B cell (primary cell): ENCODE data around the gene S100A3. TPM values are rescaled to one million over a fixed set of nuclear protein-coding genes. Genes with fewer than 3 reads are reported as not detected.

Experiments used
- ATAC-seq: fragments of 200-7000 bp; cut with Tn5 transposase; one replicate; pipeline ENCODE4 v1.10.0; 2021; ENCODE audit warnings: low read depth, mild to moderate bottlenecking, moderate number of reproducible peaks, moderate library complexity
- CTCF ChIA-PET: fragments of 350-600 bp; sonication (Branson Sonifier 250); formaldehyde crosslinking; loops from one replicate; lab custom pipeline; 2021; ENCODE audit warnings: antibody characterized with exemption, inconsistent platforms; lab: Charles Lee
- POLR2A ChIA-PET: fragments of 350-600 bp; sonication (Branson Sonifier 250); formaldehyde crosslinking; loops from one replicate; lab custom pipeline; 2021; ENCODE audit warnings: antibody characterized with exemption; lab: Charles Lee
- DNase-seq: peaks from one replicate; pipeline ENCODE4 v3.0.0; 2013
- H2AFZ ChIP-seq: 2 replicates; pipeline ENCODE4 v1.6.1; 2012; ENCODE audit warnings: mild to moderate bottlenecking, low read depth, low read length; ENCODE audit not compliant: insufficient read depth, poor library complexity, severe bottlenecking
- H3K27ac ChIP-seq, 2 donors: 1 replicate in 1 of 2; 2 replicates in 1 of 2; pipeline ENCODE4 v1.5.1; 2012 to 2013; ENCODE audit warnings: low read length in 2 of 2, mild to moderate bottlenecking in 2 of 2, moderate library complexity in 1 of 2
- H3K27me3 ChIP-seq, 4 experiments: fragments of 200-600 bp in 1 of 4; sonication (generic) in 1 of 4; replicated peaks in 1 of 4; 1 replicate in 2 of 4; 2 replicates in 2 of 4; pipeline versions ENCODE4 v1.6.1 to v1.7.0; 2013 to 2016; ENCODE audit warnings: low read length in 3 of 4, mild to moderate bottlenecking in 2 of 4, mixed read lengths in 1 of 4, moderate library complexity in 1 of 4; ENCODE audit not compliant: insufficient read depth in 4 of 4, control insufficient read depth in 3 of 4; ENCODE audit errors: control extremely low read depth in 1 of 4
- H3K36me3 ChIP-seq, 2 experiments: replicated peaks in 1 of 2; 1 replicate in 1 of 2; 2 replicates in 1 of 2; pipeline versions ENCODE4 v1.6.1 to v1.7.1; 2013; ENCODE audit warnings: low read length in 1 of 2; ENCODE audit not compliant: insufficient read depth in 2 of 2, control insufficient read depth in 1 of 2; ENCODE audit errors: control extremely low read depth in 1 of 2, extremely low read depth in 1 of 2
- H3K4me1 ChIP-seq, 2 donors: fragments of 200-600 bp in 1 of 2; sonication (generic) in 1 of 2; 1 replicate in 1 of 2; 2 replicates in 1 of 2; pipeline versions ENCODE4 v1.5.1 to v1.6.1; 2013 to 2017; ENCODE audit warnings: low read length in 2 of 2; ENCODE audit not compliant: control insufficient read depth in 2 of 2, insufficient read depth in 2 of 2
- H3K4me2 ChIP-seq: replicated peaks from 2 replicates; pipeline ENCODE3; 2012; ENCODE audit warnings: mild to moderate bottlenecking, low read depth, low read length; ENCODE audit not compliant: poor library complexity, severe bottlenecking
- H3K4me3 ChIP-seq, 5 experiments: fragments of 200-600 bp in 1 of 5; sonication (generic) in 1 of 5; 1 replicate in 3 of 5; 2 replicates in 2 of 5; pipeline versions ENCODE4 v1.5.1 to v1.7.0; 2011 to 2016; ENCODE audit warnings: low read length in 4 of 5, mild to moderate bottlenecking in 4 of 5, low read depth in 2 of 5, control low read depth in 1 of 5, moderate library complexity in 1 of 5; ENCODE audit not compliant: insufficient read depth in 1 of 5; ENCODE audit errors: control extremely low read depth in 1 of 5, extremely low read depth in 1 of 5
- H3K79me2 ChIP-seq: fragments of 200-600 bp; sonication (generic); one replicate; pipeline ENCODE4 v1.6.0; 2016; ENCODE audit warnings: low read length; ENCODE audit not compliant: control insufficient read depth, insufficient read depth
- H3K9ac ChIP-seq: fragments of 200-600 bp; sonication (generic); 2 replicates; pipeline ENCODE4 v1.6.1; 2017; ENCODE audit warnings: mild to moderate bottlenecking, low read length, moderate library complexity
- H3K9me3 ChIP-seq, 3 donors: one replicate each; pipeline versions ENCODE4 v1.6.1 to v1.7.1; 2013; ENCODE audit warnings: low read length in 2 of 3; ENCODE audit not compliant: control insufficient read depth in 2 of 3, insufficient read depth in 1 of 3; ENCODE audit errors: control extremely low read depth in 1 of 3
- H4K20me1 ChIP-seq: 2 replicates; pipeline ENCODE4 v1.6.0; 2012; ENCODE audit warnings: mild to moderate bottlenecking, low read length; ENCODE audit not compliant: insufficient read depth, control insufficient read depth, poor library complexity, severe bottlenecking
- H3K27ac Mint-ChIP-seq: one replicate; pipeline ENCODE4 v1.8.0; 2021; ENCODE audit warnings: mixed read lengths
- H3K27me3 Mint-ChIP-seq: one replicate; pipeline ENCODE4 v1.8.0; 2021; ENCODE audit warnings: mixed read lengths
- H3K4me1 Mint-ChIP-seq: one replicate; pipeline ENCODE4 v1.8.0; 2021; ENCODE audit warnings: mixed read lengths
- H3K4me3 Mint-ChIP-seq: one replicate; pipeline ENCODE4 v1.8.0; 2021; ENCODE audit warnings: mixed read lengths
- H3K9me3 Mint-ChIP-seq: one replicate; pipeline ENCODE4 v1.8.0; 2022; ENCODE audit warnings: mixed read lengths; ENCODE audit not compliant: insufficient read depth
- EZH2 ChIP-seq: IDR thresholded peaks from 2 replicates; pipeline ENCODE4 v1.6.1; 2012; ENCODE audit warnings: borderline replicate concordance, low read depth, mild to moderate bottlenecking, moderate library complexity, low read length; ENCODE audit not compliant: insufficient read depth, poor library complexity, severe bottlenecking
- WGBS: methylation state at CpG from one replicate; pipeline ENCODE4 v1.1.5; 2013; ENCODE audit warnings: missing lambda C conversion rate; ENCODE audit not compliant: insufficient coverage; 5-methylcytosine and 5-hydroxymethylcytosine counted together
- intact Hi-C: fragments of 100-400 bp; cut with micrococcal nuclease; formaldehyde crosslinking; loops from one replicate; pipeline ENCODE4 v1.10.0; 2022
- polyA plus RNA-seq: library from polyadenylated mRNA; depleted of rRNA; stranded (reverse); fragments of >200 nt; gene quantifications from 2 replicates; pipeline ENCODE4 v1.2.3, GENCODE V29; 2012
- total RNA-seq, 2 donors: library from RNA; stranded (reverse); fragments of 120-200 nt in 1 of 2; gene quantifications; 1 replicate in 1 of 2; 2 replicates in 1 of 2; pipeline versions ENCODE4 v1.2.3 to v1.2.4, GENCODE V29; 2013 to 2022
- TF ChIP-seq, protein P1 (sequence below): fragments of 200-600 bp; IDR thresholded peaks from one replicate; pipeline ENCODE4 v1.8.0; 2022; ENCODE audit warnings: antibody characterized with exemption, mild to moderate bottlenecking

The S100A3 gene
- total and polyA plus RNA-seq, 2 donors (not counting 1 experiment from before 2014, with no cell fraction given), result not detected

GRCh38 chr1:153498746-153499145 is 50.3 kb downstream of the S100A3 start:
- Mint-ChIP-seq H3K9me3 (no peaks in the 10 kb centered on the region), H3K4me1 (peaks cover 10% of the 10 kb centered on the region), H3K4me3 (no peak overlapping the region), H3K27ac (no peak overlapping the region), H3K27me3 (peaks cover 28% of the 10 kb centered on the region)
- H3K9me3 ChIP-seq, result no peaks in the 10 kb centered on the region
- H4K20me1 ChIP-seq, result no peaks in the 10 kb centered on the region
- H3K27ac ChIP-seq, result no peak overlapping the region
- H3K4me1 ChIP-seq, result peaks cover 8% of the 10 kb centered on the region in 2 donors
- no peak overlapping the region for H3K4me3 ChIP-seq
- no peaks in the 10 kb centered on the region for H3K79me2 ChIP-seq
- DNase-seq (no peak), ATAC-seq (no peak)
- H3K36me3 ChIP-seq, result no peaks in the 10 kb centered on the region
- ChIA-PET POLR2A (interaction anchor here (0.7 kb wide), 1 partner anchor 41 kb away, joined by 4 read pairs; no protein-coding TSS in a partner anchor), CTCF (interaction anchor here (0.5 to 1.3 kb wide), 4 partner anchors 14 to 635 kb away, joined by 3 to 5 read pairs (median 4); no protein-coding TSS in a partner anchor)
- no peak overlapping the region for H3K9ac ChIP-seq
- intact Hi-C loops, result no loop called here
- H2AFZ ChIP-seq, result no peak overlapping the region
- H3K4me2 ChIP-seq, result no peak overlapping the region
- TF ChIP-seq EZH2, result no peak
- TF ChIP-seq, protein P1, sequence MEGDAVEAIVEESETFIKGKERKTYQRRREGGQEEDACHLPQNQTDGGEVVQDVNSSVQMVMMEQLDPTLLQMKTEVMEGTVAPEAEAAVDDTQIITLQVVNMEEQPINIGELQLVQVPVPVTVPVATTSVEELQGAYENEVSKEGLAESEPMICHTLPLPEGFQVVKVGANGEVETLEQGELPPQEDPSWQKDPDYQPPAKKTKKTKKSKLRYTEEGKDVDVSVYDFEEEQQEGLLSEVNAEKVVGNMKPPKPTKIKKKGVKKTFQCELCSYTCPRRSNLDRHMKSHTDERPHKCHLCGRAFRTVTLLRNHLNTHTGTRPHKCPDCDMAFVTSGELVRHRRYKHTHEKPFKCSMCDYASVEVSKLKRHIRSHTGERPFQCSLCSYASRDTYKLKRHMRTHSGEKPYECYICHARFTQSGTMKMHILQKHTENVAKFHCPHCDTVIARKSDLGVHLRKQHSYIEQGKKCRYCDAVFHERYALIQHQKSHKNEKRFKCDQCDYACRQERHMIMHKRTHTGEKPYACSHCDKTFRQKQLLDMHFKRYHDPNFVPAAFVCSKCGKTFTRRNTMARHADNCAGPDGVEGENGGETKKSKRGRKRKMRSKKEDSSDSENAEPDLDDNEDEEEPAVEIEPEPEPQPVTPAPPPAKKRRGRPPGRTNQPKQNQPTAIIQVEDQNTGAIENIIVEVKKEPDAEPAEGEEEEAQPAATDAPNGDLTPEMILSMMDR, result no peak
- H3K27me3 ChIP-seq, result peaks cover 0 to 10% (median 5%) of the 10 kb centered on the region in 4 experiments
- WGBS, result 0% methylated on average over 1 of the region's 2 CpGs

Other genes starting within 250 kb of the S100A3 start
- not detected in 2 replicates for gene PGLYRP3, start 236.3 kb downstream of the S100A3 start, total RNA-seq
- not detected in 2 replicates for gene PGLYRP3, start 236.3 kb downstream of the S100A3 start, polyA plus RNA-seq
- not detected in 2 replicates for gene PGLYRP4, start 200.4 kb downstream of the S100A3 start, total RNA-seq
- gene PGLYRP4, start 200.4 kb downstream of the S100A3 start, polyA plus RNA-seq, result not detected in 2 replicates
- 3.9 and 4.2 TPM in 2 replicates for gene S100A9, start 191.4 kb downstream of the S100A3 start, total RNA-seq
- 28.2 and 66.6 TPM in 2 replicates for gene S100A9, start 191.4 kb downstream of the S100A3 start, polyA plus RNA-seq
- not detected in 2 replicates for gene S100A12, start 173.6 kb downstream of the S100A3 start, total RNA-seq
- 1.4 and 3.4 TPM in 2 replicates for gene S100A12, start 173.6 kb downstream of the S100A3 start, polyA plus RNA-seq
- gene S100A8, start 158.2 kb downstream of the S100A3 start, total RNA-seq, result 1.9 and 3.3 TPM in 2 replicates
- gene S100A8, start 158.2 kb downstream of the S100A3 start, polyA plus RNA-seq, result 8.9 and 16.7 TPM in 2 replicates
- gene S100A7A, start 132.7 kb downstream of the S100A3 start, total RNA-seq, result not detected in 2 replicates
- not detected in 2 replicates for gene S100A7A, start 132.7 kb downstream of the S100A3 start, polyA plus RNA-seq
- not detected in 2 replicates for gene S100A7, start 88.6 kb downstream of the S100A3 start, total RNA-seq
- gene S100A7, start 88.6 kb downstream of the S100A3 start, polyA plus RNA-seq, result not detected in 2 replicates
- gene S100A6, start 13.3 kb downstream of the S100A3 start, total RNA-seq, result 93.6 and 110 TPM in 2 replicates
- gene S100A6, start 13.3 kb downstream of the S100A3 start, polyA plus RNA-seq, result 61.1 and 213 TPM in 2 replicates
- gene S100A5, start 8.3 kb downstream of the S100A3 start, total RNA-seq, result not detected in 2 replicates
- gene S100A5, start 8.3 kb downstream of the S100A3 start, polyA plus RNA-seq, result 0.64 TPM in 1 of 2 replicates, not detected in the other
- 58.0 and 62.7 TPM in 2 replicates for gene S100A4, start 3.5 kb downstream of the S100A3 start, total RNA-seq
- 121 and 150 TPM in 2 replicates for gene S100A4, start 3.5 kb downstream of the S100A3 start, polyA plus RNA-seq
- not detected in 2 replicates for gene S100A2, start 16.6 kb upstream of the S100A3 start, total RNA-seq
- gene S100A2, start 16.6 kb upstream of the S100A3 start, polyA plus RNA-seq, result 0.19 TPM in 1 of 2 replicates, not detected in the other
- not detected in 2 replicates for gene S100A16, start 63.9 kb upstream of the S100A3 start, total RNA-seq
- gene S100A16, start 63.9 kb upstream of the S100A3 start, polyA plus RNA-seq, result not detected in 2 replicates
- not detected in 2 replicates for gene S100A14, start 67.1 kb upstream of the S100A3 start, total RNA-seq
- gene S100A14, start 67.1 kb upstream of the S100A3 start, polyA plus RNA-seq, result 0.17 TPM in 1 of 2 replicates, not detected in the other
- gene S100A13, start 78.2 kb upstream of the S100A3 start, total RNA-seq, result 5.7 and 9.8 TPM in 2 replicates
- gene S100A13, start 78.2 kb upstream of the S100A3 start, polyA plus RNA-seq, result 17.8 and 19.8 TPM in 2 replicates
- gene S100A1, start 79.2 kb upstream of the S100A3 start, total RNA-seq, result not detected in 2 replicates
- not detected in 2 replicates for gene S100A1, start 79.2 kb upstream of the S100A3 start, polyA plus RNA-seq
- 156 TPM in 2 replicates for gene CHTOP, start 84.8 kb upstream of the S100A3 start, total RNA-seq
- 87.0 and 140 TPM in 2 replicates for gene CHTOP, start 84.8 kb upstream of the S100A3 start, polyA plus RNA-seq
- 37.6 and 39.4 TPM in 2 replicates for gene SNAPIN, start 109.4 kb upstream of the S100A3 start, total RNA-seq
- gene SNAPIN, start 109.4 kb upstream of the S100A3 start, polyA plus RNA-seq, result 17.2 and 22.7 TPM in 2 replicates
- 86.5 and 89.8 TPM in 2 replicates for gene ILF2, start 121.7 kb upstream of the S100A3 start, total RNA-seq
- 94.0 and 155 TPM in 2 replicates for gene ILF2, start 121.7 kb upstream of the S100A3 start, polyA plus RNA-seq
- gene NPR1, start 129.4 kb upstream of the S100A3 start, total RNA-seq, result 0.19 and 0.37 TPM in 2 replicates
- not detected in 2 replicates for gene NPR1, start 129.4 kb upstream of the S100A3 start, polyA plus RNA-seq
- gene INTS3, start 178.8 kb upstream of the S100A3 start, total RNA-seq, result 69.1 and 69.3 TPM in 2 replicates
- gene INTS3, start 178.8 kb upstream of the S100A3 start, polyA plus RNA-seq, result 71.5 and 84.1 TPM in 2 replicates
- 15.6 and 16.2 TPM in 2 replicates for gene SLC27A3, start 226.1 kb upstream of the S100A3 start, total RNA-seq
- 8.9 and 19.4 TPM in 2 replicates for gene SLC27A3, start 226.1 kb upstream of the S100A3 start, polyA plus RNA-seq